Measurements from ENCODE around the gene NBL1. TPM values are rescaled to one million over a fixed set of nuclear protein-coding genes. Genes with fewer than 3 reads are reported as not detected.

Gene NBL1
- total and polyA plus RNA-seq, 4 donors = 0.72 to 4.4 (median 1.7) TPM

GRCh38 chr1:19630720-19631395 is 13.3 kb upstream of the NBL1 start:
- no peak for DNase-seq (ENCODE audit: low spot score)
- no peaks in the 10 kb centered on the region for H3K4me1 ChIP-seq (ENCODE audit: control insufficient read depth in 4 of 4, insufficient read depth in 4 of 4, low read length in 3 of 4)
- no peaks in the 10 kb centered on the region for H3K27me3 ChIP-seq (ENCODE audit: control insufficient read depth in 4 of 4, insufficient read depth in 4 of 4, low read length in 3 of 4)
- H3K27ac ChIP-seq (ENCODE audit: low read depth in 1 of 2, low read length in 2 of 2) = no peak overlapping the region
- no peak overlapping the region for H3K9ac ChIP-seq (ENCODE audit: low read depth in 1 of 2, low read length in 2 of 2)
- WGBS = 85% methylated on average over 6 of the region's 6 CpGs
- no peak for TF ChIP-seq ATF3 (IDR thresholded peaks at IDR 0.05)
- TF ChIP-seq TAF1 (conservative IDR thresholded peaks at IDR 0.05) = no peak
- TF ChIP-seq EGR1 (IDR thresholded peaks at IDR 0.05; ENCODE audit: low read depth in 2 of 2) = no peak
- no peak for TF ChIP-seq FOXA1 (IDR thresholded peaks at IDR 0.05)
- no peak for TF ChIP-seq SP1 (IDR thresholded peaks at IDR 0.05)
- no peak for TF ChIP-seq RXRA (IDR thresholded peaks at IDR 0.05)
- no peak for TF ChIP-seq REST (IDR thresholded peaks at IDR 0.05)
- TF ChIP-seq, protein P1, sequence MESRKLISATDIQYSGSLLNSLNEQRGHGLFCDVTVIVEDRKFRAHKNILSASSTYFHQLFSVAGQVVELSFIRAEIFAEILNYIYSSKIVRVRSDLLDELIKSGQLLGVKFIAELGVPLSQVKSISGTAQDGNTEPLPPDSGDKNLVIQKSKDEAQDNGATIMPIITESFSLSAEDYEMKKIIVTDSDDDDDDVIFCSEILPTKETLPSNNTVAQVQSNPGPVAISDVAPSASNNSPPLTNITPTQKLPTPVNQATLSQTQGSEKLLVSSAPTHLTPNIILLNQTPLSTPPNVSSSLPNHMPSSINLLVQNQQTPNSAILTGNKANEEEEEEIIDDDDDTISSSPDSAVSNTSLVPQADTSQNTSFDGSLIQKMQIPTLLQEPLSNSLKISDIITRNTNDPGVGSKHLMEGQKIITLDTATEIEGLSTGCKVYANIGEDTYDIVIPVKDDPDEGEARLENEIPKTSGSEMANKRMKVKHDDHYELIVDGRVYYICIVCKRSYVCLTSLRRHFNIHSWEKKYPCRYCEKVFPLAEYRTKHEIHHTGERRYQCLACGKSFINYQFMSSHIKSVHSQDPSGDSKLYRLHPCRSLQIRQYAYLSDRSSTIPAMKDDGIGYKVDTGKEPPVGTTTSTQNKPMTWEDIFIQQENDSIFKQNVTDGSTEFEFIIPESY (IDR thresholded peaks at IDR 0.05) = no peak
- TF ChIP-seq NR2F2 (IDR thresholded peaks at IDR 0.05) = no peak
- TF ChIP-seq HNF4A (conservative IDR thresholded peaks at IDR 0.05) = no peak
- TF ChIP-seq YY1 (IDR thresholded peaks at IDR 0.05) = no peak
- TF ChIP-seq RAD21 (IDR thresholded peaks at IDR 0.05) = no peak
- TF ChIP-seq, protein P2, sequence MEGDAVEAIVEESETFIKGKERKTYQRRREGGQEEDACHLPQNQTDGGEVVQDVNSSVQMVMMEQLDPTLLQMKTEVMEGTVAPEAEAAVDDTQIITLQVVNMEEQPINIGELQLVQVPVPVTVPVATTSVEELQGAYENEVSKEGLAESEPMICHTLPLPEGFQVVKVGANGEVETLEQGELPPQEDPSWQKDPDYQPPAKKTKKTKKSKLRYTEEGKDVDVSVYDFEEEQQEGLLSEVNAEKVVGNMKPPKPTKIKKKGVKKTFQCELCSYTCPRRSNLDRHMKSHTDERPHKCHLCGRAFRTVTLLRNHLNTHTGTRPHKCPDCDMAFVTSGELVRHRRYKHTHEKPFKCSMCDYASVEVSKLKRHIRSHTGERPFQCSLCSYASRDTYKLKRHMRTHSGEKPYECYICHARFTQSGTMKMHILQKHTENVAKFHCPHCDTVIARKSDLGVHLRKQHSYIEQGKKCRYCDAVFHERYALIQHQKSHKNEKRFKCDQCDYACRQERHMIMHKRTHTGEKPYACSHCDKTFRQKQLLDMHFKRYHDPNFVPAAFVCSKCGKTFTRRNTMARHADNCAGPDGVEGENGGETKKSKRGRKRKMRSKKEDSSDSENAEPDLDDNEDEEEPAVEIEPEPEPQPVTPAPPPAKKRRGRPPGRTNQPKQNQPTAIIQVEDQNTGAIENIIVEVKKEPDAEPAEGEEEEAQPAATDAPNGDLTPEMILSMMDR (IDR thresholded peaks at IDR 0.05; ENCODE audit: low read depth, low read length, missing input control) = no peak
- no peak for TF ChIP-seq HNF4G (IDR thresholded peaks at IDR 0.05)
- no peak for TF ChIP-seq GABPA (IDR thresholded peaks at IDR 0.05 in 1 of 2, conservative IDR thresholded peaks at IDR 0.05 in 1 of 2)
- H3K36me3 ChIP-seq (ENCODE audit: control insufficient read depth in 4 of 4, insufficient read depth in 3 of 4, low read depth in 1 of 4, low read length in 3 of 4) = peaks cover 6 to 12% (median 8%) of the 10 kb centered on the region in 4 donors
- H3K4me3 ChIP-seq (ENCODE audit: low read depth in 1 of 3, low read length in 3 of 3) = no peak overlapping the region
- H3K9me3 ChIP-seq (ENCODE audit: control insufficient read depth in 4 of 4, low read length in 3 of 4) = no peaks in the 10 kb centered on the region

DNA sequence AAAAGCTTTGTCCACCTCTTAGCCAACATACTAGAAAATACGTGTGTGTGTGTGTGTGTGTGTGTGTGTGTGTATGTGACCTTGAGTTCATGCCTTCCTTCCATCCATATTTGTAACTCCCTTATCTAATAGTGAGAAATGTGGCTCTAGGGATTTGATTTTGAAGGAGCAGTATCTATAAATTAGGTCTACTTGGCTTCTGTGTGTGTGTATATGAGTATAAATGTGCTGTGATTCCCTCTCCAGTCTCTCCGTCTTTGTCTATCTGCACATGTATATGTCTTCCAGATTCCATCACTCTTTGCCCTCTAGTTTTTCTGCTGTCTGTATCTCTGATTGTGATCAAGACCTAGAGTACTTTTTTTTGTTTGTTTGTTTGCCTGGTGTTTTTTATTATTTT is 11.9 kb upstream of the NBL1 start:
- H3K27ac ChIP-seq (ENCODE audit: low read depth in 1 of 2, low read length in 2 of 2) = no peak overlapping the region
- WGBS = 92% methylated on average over 2 of the region's 2 CpGs
- no peaks in the 10 kb centered on the region for H3K27me3 ChIP-seq (ENCODE audit: control insufficient read depth in 4 of 4, insufficient read depth in 4 of 4, low read length in 3 of 4)
- no peaks in the 10 kb centered on the region for H3K9me3 ChIP-seq (ENCODE audit: control insufficient read depth in 4 of 4, low read length in 3 of 4)
- H3K9ac ChIP-seq (ENCODE audit: low read depth in 1 of 2, low read length in 2 of 2) = no peak overlapping the region
- H3K4me1 ChIP-seq (ENCODE audit: control insufficient read depth in 4 of 4, insufficient read depth in 4 of 4, low read length in 3 of 4) = no peaks in the 10 kb centered on the region
- DNase-seq (ENCODE audit: low spot score) = no peak
- H3K36me3 ChIP-seq (ENCODE audit: control insufficient read depth in 4 of 4, insufficient read depth in 3 of 4, low read depth in 1 of 4, low read length in 3 of 4) = peaks cover 0 to 5% (median under 1%) of the 10 kb centered on the region in 4 donors
- H3K4me3 ChIP-seq (ENCODE audit: low read depth in 1 of 3, low read length in 3 of 3) = no peak overlapping the region
- TF ChIP-seq FOXA1 (IDR thresholded peaks at IDR 0.05) = no peak
- TF ChIP-seq JUND (IDR thresholded peaks at IDR 0.05) = no peak
- TF ChIP-seq, protein P2 (IDR thresholded peaks at IDR 0.05; ENCODE audit: low read depth, low read length, missing input control) = no peak
- TF ChIP-seq RXRA (IDR thresholded peaks at IDR 0.05) = no peak
- TF ChIP-seq YY1 (IDR thresholded peaks at IDR 0.05) = no peak
- TF ChIP-seq, protein P1 (IDR thresholded peaks at IDR 0.05) = no peak
- TF ChIP-seq RAD21 (IDR thresholded peaks at IDR 0.05) = no peak
- no peak for TF ChIP-seq FOXA2 (IDR thresholded peaks at IDR 0.05)
- TF ChIP-seq NR2F2 (IDR thresholded peaks at IDR 0.05) = no peak
- TF ChIP-seq HNF4A (conservative IDR thresholded peaks at IDR 0.05) = no peak
- no peak for TF ChIP-seq ATF3 (IDR thresholded peaks at IDR 0.05)
- TF ChIP-seq HNF4G (IDR thresholded peaks at IDR 0.05) = no peak
